ENCODE results near the gene PLLP. TPM values are rescaled to one million over a fixed set of nuclear protein-coding genes. Genes with fewer than 3 reads are reported as not detected.

The PLLP gene
- total and polyA plus RNA-seq, 2 experiments from 2014 or later = 1.3 to 6.1 TPM

- H3K27ac ChIP-seq (ENCODE audit: low read depth) = peak overlapping the region; percentile 74
- no peaks in the 10 kb centered on the region for H3K79me2 ChIP-seq (replicated peaks; ENCODE audit: insufficient read depth)
- no peaks in the 10 kb centered on the region for H4K20me1 ChIP-seq (replicated peaks; ENCODE audit: insufficient read depth)
- H2AFZ ChIP-seq = peak overlapping the region; percentile 97
- Mint-ChIP-seq H3K27me3 (ENCODE audit: insufficient read depth, low read depth, poor library complexity) (peaks cover 4% of the 10 kb centered on the region), H3K36me3 (ENCODE audit: low read depth) (no peaks in the 10 kb centered on the region), H3K4me1 (peaks cover 13% of the 10 kb centered on the region), H3K27ac (peak overlapping the region; percentile 93), H3K9me3 (no peaks in the 10 kb centered on the region), H3K4me3 (peak overlapping the region; percentile 55)
- H3K9me2 ChIP-seq (ENCODE audit: insufficient read depth) = no peaks in the 10 kb centered on the region
- H3K4me2 ChIP-seq = peak overlapping the region; percentile 61
- DNase-seq (ENCODE audit: low spot score) (peak; percentile 79), ATAC-seq (peak; percentile 72)
- H3F3A ChIP-seq (replicated peaks; ENCODE audit: low read depth) = no peaks in the 10 kb centered on the region
- H3K4me3 ChIP-seq = no peak overlapping the region
- TF ChIP-seq CREB1 (CRISPR knock-in tag; IDR thresholded peaks at IDR 0.05; ENCODE audit: low read depth) = no peak
- H3K27me3 ChIP-seq (ENCODE audit: insufficient read depth) = no peaks in the 10 kb centered on the region
- H3K36me3 ChIP-seq (ENCODE audit: insufficient read depth) = no peaks in the 10 kb centered on the region
- peaks cover 7% of the 10 kb centered on the region for H3K4me1 ChIP-seq (ENCODE audit: insufficient read depth)
Observed at GRCh38 chr16:57260294-57260929, 24.1 kb downstream of the PLLP start.

- peaks cover 7% of the 10 kb centered on the region for H3K4me1 ChIP-seq (ENCODE audit: insufficient read depth)
- TF ChIP-seq ZNF331 (CRISPR knock-in tag; IDR thresholded peaks at IDR 0.05; ENCODE audit: low read depth) = no peak
- no peak for TF ChIP-seq ZNF462 (CRISPR knock-in tag; IDR thresholded peaks at IDR 0.05)
- no peak for TF ChIP-seq JUNB (IDR thresholded peaks at IDR 0.05; ENCODE audit: unreplicated experiment)
- no peak for TF ChIP-seq EZH2 (IDR thresholded peaks at IDR 0.05; ENCODE audit: low read depth, unreplicated experiment)
- TF ChIP-seq ETS1 (IDR thresholded peaks at IDR 0.05) = no peak
- TF ChIP-seq STAT1 (IDR thresholded peaks at IDR 0.05; ENCODE audit: unreplicated experiment) = no peak
- TF ChIP-seq EZH2phosphoT487 (IDR thresholded peaks at IDR 0.05; ENCODE audit: unreplicated experiment) = no peak
- no peak for TF ChIP-seq REST (IDR thresholded peaks at IDR 0.05; ENCODE audit: unreplicated experiment)
- TF ChIP-seq CREB1 (CRISPR knock-in tag; IDR thresholded peaks at IDR 0.05; ENCODE audit: low read depth) = no peak
- no peak for TF ChIP-seq ZNF114 (CRISPR knock-in tag; IDR thresholded peaks at IDR 0.05)
- no peak for TF ChIP-seq POLR2AphosphoS5 (IDR thresholded peaks at IDR 0.05; ENCODE audit: low read depth)
Observed at GRCh38 chr16:57258910-57259475, 25.5 kb downstream of the PLLP start.

More at GRCh38 chr16:57258910-57259475, 25.5 kb downstream of the PLLP start:
- no peaks in the 10 kb centered on the region for H4K20me1 ChIP-seq (replicated peaks; ENCODE audit: insufficient read depth)
- ATAC-seq = no peak
- H2AFZ ChIP-seq = no peak overlapping the region
- Mint-ChIP-seq H3K27ac (no peak overlapping the region), H3K4me3 (no peak overlapping the region), H3K9me3 (no peaks in the 10 kb centered on the region), H3K27me3 (ENCODE audit: insufficient read depth, low read depth, poor library complexity) (peaks cover 6% of the 10 kb centered on the region), H3K4me1 (peaks cover 13% of the 10 kb centered on the region), H3K36me3 (ENCODE audit: low read depth) (no peaks in the 10 kb centered on the region)
- H3F3A ChIP-seq (replicated peaks; ENCODE audit: low read depth) = no peaks in the 10 kb centered on the region
- DNase-seq (ENCODE audit: low spot score) = no peak
- no peaks in the 10 kb centered on the region for H3K36me3 ChIP-seq (ENCODE audit: insufficient read depth)
- no peaks in the 10 kb centered on the region for H3K9me2 ChIP-seq (ENCODE audit: insufficient read depth)
- no peak overlapping the region for H3K27ac ChIP-seq (ENCODE audit: low read depth)
- no peak overlapping the region for H3K4me2 ChIP-seq
- no peaks in the 10 kb centered on the region for H3K79me2 ChIP-seq (replicated peaks; ENCODE audit: insufficient read depth)
- no peak overlapping the region for H3K4me3 ChIP-seq
- no peaks in the 10 kb centered on the region for H3K27me3 ChIP-seq (ENCODE audit: insufficient read depth)

Measured in GM23338 (cell line).